GM19328 (cell line): ENCODE data around the gene RNU7-1.

Source experiments
- ATAC-seq: cut with Tn5 transposase; IDR thresholded peaks from one replicate; pipeline ENCODE4 v1.9.1; 2021; ENCODE audit warnings: mild to moderate bottlenecking, moderate library complexity; ENCODE audit not compliant: unreplicated experiment

RNU7-1 gene

GRCh38 chr12:6917491-6918231 is 26.0 kb upstream of the RNU7-1 start:
- no peak for ATAC-seq

- ATAC-seq, result no peak
These were observed 24.0 kb upstream of the RNU7-1 start for GRCh38 chr12:6919588-6919987.

GRCh38 chr12:6921539-6921938 is 22.1 kb upstream of the RNU7-1 start:
- ATAC-seq, result no peak

GRCh38 chr12:6921996-6922946 is 21.3 kb upstream of the RNU7-1 start:
- no peak for ATAC-seq

- ATAC-seq, result no peak
These were observed 20.4 kb upstream of the RNU7-1 start for GRCh38 chr12:6923003-6923732.

GRCh38 chr12:6923851-6924250 is 19.8 kb upstream of the RNU7-1 start:
- no peak for ATAC-seq

GRCh38 chr12:6925239-6925539 is 18.4 kb upstream of the RNU7-1 start:
- ATAC-seq, result no peak

- no peak for ATAC-seq
These were observed 17.9 kb upstream of the RNU7-1 start for GRCh38 chr12:6925540-6926279.

- ATAC-seq, result no peak
These were observed 16.1 kb upstream of the RNU7-1 start, which contains the start of gene ATN1 for GRCh38 chr12:6927379-6928021. ATN1 (plus strand) TSS chr12:6927959; CDS start chr12:6934002, 6,043 bp downstream.

GRCh38 chr12:6928022-6928702 is 15.5 kb upstream of the RNU7-1 start:
- no peak for ATAC-seq

- ATAC-seq, result no peak
These were observed 14.8 kb upstream of the RNU7-1 start for GRCh38 chr12:6928703-6929407.

GRCh38 chr12:6929466-6930452 is 13.9 kb upstream of the RNU7-1 start:
- ATAC-seq, result no peak

GRCh38 chr12:6932766-6933165 is 10.8 kb upstream of the RNU7-1 start:
- ATAC-seq, result no peak

- no peak for ATAC-seq
These were observed 9.5 kb upstream of the RNU7-1 start for GRCh38 chr12:6934110-6934509.

GRCh38 chr12:6935371-6936193 is 8.0 kb upstream of the RNU7-1 start:
- no peak for ATAC-seq

- ATAC-seq, result no peak
These were observed 7.4 kb upstream of the RNU7-1 start for GRCh38 chr12:6936194-6936635.
